Sigmoid colon (tissue), 7 donors: ENCODE results near the gene GOT1. TPM values are rescaled to one million over a fixed set of nuclear protein-coding genes. Genes with fewer than 3 reads are reported as not detected.

Experiments used
- DNase-seq: peaks from one replicate; pipeline ENCODE4 v3.0.0-alpha.2; 2019
- H3K27ac ChIP-seq, 4 donors: fragments of 200-600 bp; sonication (generic); one replicate each; pipeline ENCODE4 v1.5.1; 2016 to 2019; ENCODE audit warnings: mild to moderate bottlenecking in 1 of 4
- H3K27me3 ChIP-seq, 3 donors: fragments of 200-600 bp; sonication (generic); one replicate each; pipeline ENCODE4 v1.5.1; 2019; ENCODE audit warnings: mild to moderate bottlenecking in 1 of 3
- H3K36me3 ChIP-seq, 4 donors: fragments of 200-600 bp; sonication (generic); one replicate each; pipeline ENCODE4 v1.5.1; 2016 to 2019
- H3K4me1 ChIP-seq, 4 donors: fragments of 200-600 bp; sonication (generic); one replicate each; pipeline ENCODE4 v1.5.1; 2017 to 2019
- H3K4me3 ChIP-seq, 4 donors: fragments of 200-600 bp; sonication (generic); one replicate each; pipeline ENCODE4 v1.5.1; 2017 to 2019; ENCODE audit warnings: mild to moderate bottlenecking in 2 of 4, moderate library complexity in 1 of 4
- H3K9me3 ChIP-seq, 4 donors: fragments of 200-600 bp in 3 of 4; sonication (generic) in 3 of 4; one replicate each; pipeline versions ENCODE4 v1.5.1 to v1.6.1; 2013 to 2019
- CTCF ChIP-seq, 4 experiments: fragments of 450-650 bp in 3 of 4; fragments of 200-600 bp in 1 of 4; IDR thresholded peaks; one replicate each; pipeline ENCODE4 v1.5.1; 2016 to 2019; ENCODE audit warnings: antibody characterized with exemption in 4 of 4, mild to moderate bottlenecking in 3 of 4, moderate library complexity in 2 of 4
- EP300 ChIP-seq, 4 donors: sonication (generic); formaldehyde crosslinking; IDR thresholded peaks; one replicate each; pipeline ENCODE4 v1.6.1; 2017; ENCODE audit warnings: antibody characterized with exemption in 4 of 4
- POLR2A ChIP-seq, 2 donors: fragments of 450-650 bp; IDR thresholded peaks; one replicate each; pipeline ENCODE4 v1.6.1; 2016; ENCODE audit warnings: antibody characterized with exemption in 2 of 2, mild to moderate bottlenecking in 2 of 2, moderate library complexity in 2 of 2
- POLR2AphosphoS5 ChIP-seq, 4 donors: sonication (generic); formaldehyde crosslinking; IDR thresholded peaks; one replicate each; pipeline ENCODE4 v1.6.1; 2017; ENCODE audit warnings: antibody characterized with exemption in 4 of 4
- WGBS, 2 donors: extraction: QIAGEN DNeasy Blood & Tissue Kit; methylation state at CpG; one replicate each; pipeline ENCODE4 v1.1.7; 2013; 5-methylcytosine and 5-hydroxymethylcytosine counted together
- intact Hi-C: fragments of 100-400 bp; cut with DNase I; formaldehyde crosslinking; loops from one replicate; pipeline ENCODE4 v1.15.1; 2023
- polyA plus RNA-seq, 3 donors: library from polyadenylated mRNA; stranded (reverse); fragments of 200-250 nt; gene quantifications; one replicate each; pipeline ENCODE4 v1.2.3, GENCODE V29; 2013
- total RNA-seq, 4 donors: library from RNA; depleted of rRNA; stranded (reverse); fragments of >200 nt; gene quantifications; one replicate each; pipeline ENCODE4 v1.1.0, GENCODE V29; 2016
- donor health status: healthy with polysubstance abuse.
- donor health status: Bipolar disorder and iron deficiency.
- donor health status: healthy.

The GOT1 gene
- total and polyA plus RNA-seq, 7 donors: 13.4 to 73.5 (median 29.6) TPM

DNA sequence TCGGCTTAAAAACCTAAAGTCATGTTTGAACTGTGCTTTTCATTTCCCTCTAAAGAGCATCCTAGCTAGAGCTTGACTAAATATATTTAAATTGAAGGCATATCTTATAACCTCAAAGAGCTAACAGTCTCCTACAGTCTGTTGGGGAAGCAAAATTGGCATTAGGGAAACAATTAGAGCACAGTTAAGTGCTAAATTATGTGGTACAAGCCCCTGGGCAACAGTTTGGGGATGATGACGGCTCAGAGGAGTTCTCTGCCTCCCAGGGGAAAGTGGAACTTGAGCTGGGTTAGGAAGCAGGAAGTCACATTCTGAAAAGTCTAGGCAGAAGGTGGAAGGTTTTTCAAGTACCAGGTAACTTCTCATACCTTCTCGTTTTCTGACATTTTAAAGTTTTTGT, 18.6 kb upstream of the GOT1 start:
- DNase-seq: no peak
- H3K27me3 ChIP-seq: no peaks in the 10 kb centered on the region
- intact Hi-C loops: no loop called here
- no peaks in the 10 kb centered on the region for H3K9me3 ChIP-seq
- no peak for TF ChIP-seq POLR2A (IDR thresholded peaks at IDR 0.05)
- no peak for TF ChIP-seq CTCF (IDR thresholded peaks at IDR 0.05)
- no peak for TF ChIP-seq POLR2AphosphoS5 (IDR thresholded peaks at IDR 0.05)
- no peak for TF ChIP-seq EP300 (IDR thresholded peaks at IDR 0.05)
- peaks cover 0 to 31% (median 13%) of the 10 kb centered on the region in 4 donors for H3K4me1 ChIP-seq
- H3K36me3 ChIP-seq: no peaks in the 10 kb centered on the region
- H3K4me3 ChIP-seq: no peak overlapping the region
- H3K27ac ChIP-seq: no peak overlapping the region
- WGBS, 2 donors: 76 to 78% methylated on average over 3 of the region's 3 CpGs

DNA sequence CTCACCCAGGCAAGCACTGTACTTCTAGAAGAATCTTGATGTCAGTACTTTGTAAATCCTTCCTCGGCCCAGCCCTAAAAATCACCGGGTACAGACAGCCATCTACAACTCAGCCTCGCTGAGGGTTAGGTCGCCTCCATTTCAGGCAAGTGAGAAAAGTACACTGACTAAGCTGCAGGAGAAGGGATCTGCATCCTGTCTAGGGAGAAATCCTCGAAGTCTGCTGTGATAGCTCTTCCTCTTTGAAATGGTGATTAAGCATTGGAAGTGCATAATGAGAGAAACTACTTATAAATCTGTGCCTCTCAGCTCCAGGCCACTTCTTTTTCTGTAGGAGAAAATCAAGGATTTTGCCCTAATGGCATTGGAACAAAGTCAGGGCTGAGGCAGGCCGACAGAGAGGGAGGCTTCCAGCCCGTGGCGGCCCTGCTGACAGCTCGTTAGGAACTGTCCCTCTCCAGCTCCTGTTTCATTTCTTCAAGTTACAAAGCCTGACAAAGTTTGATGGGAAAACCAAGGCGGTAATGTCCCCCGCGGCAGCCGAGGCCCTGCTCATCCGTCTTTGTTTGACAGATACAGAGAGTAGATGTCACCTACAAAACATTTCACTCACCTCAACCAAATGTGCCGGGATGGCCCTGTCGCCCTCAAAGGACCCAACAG, 14.1 kb upstream of the GOT1 start:
- no peaks in the 10 kb centered on the region for H3K27me3 ChIP-seq
- no peak for DNase-seq
- intact Hi-C loops: no loop called here
- TF ChIP-seq EP300 (IDR thresholded peaks at IDR 0.05) (no peak), CTCF (IDR thresholded peaks at IDR 0.05) (no peak), POLR2AphosphoS5 (IDR thresholded peaks at IDR 0.05) (no peak), POLR2A (IDR thresholded peaks at IDR 0.05) (no peak)
- peak overlapping the region in 2 of 4 donors; percentile 15 to 48 for H3K27ac ChIP-seq
- H3K9me3 ChIP-seq: no peaks in the 10 kb centered on the region
- whole genome bisulfite sequencing, 2 donors: 67 to 78% methylated on average over 16 of the region's 16 CpGs
- no peak overlapping the region for H3K4me3 ChIP-seq
- no peaks in the 10 kb centered on the region for H3K36me3 ChIP-seq
- H3K4me1 ChIP-seq: peaks cover 0 to 27% (median 16%) of the 10 kb centered on the region in 4 donors

- intact Hi-C loops: no loop called here
- no peak for TF ChIP-seq POLR2A (IDR thresholded peaks at IDR 0.05)
- TF ChIP-seq CTCF (IDR thresholded peaks at IDR 0.05): no peak
- TF ChIP-seq POLR2AphosphoS5 (IDR thresholded peaks at IDR 0.05): no peak
- TF ChIP-seq EP300 (IDR thresholded peaks at IDR 0.05): no peak
- Histone ChIP-seq H3K36me3 (no peaks in the 10 kb centered on the region), H3K9me3 (no peaks in the 10 kb centered on the region), H3K4me3 (no peak overlapping the region), H3K27me3 (no peaks in the 10 kb centered on the region), H3K27ac (no peak overlapping the region), H3K4me1 (peaks cover 0 to 27% (median 16%) of the 10 kb centered on the region in 4 donors)
- 67 to 73% methylated on average over 3 of the region's 3 CpGs for WGBS, 2 donors
- DNase-seq: no peak
Measured at GRCh38 chr10:99443500-99443899, 13.1 kb upstream of the GOT1 start.

- Histone ChIP-seq H3K4me3 (no peak overlapping the region), H3K4me1 (peaks cover 0 to 24% (median 16%) of the 10 kb centered on the region in 4 donors), H3K27ac (no peak overlapping the region), H3K36me3 (no peaks in the 10 kb centered on the region), H3K9me3 (no peaks in the 10 kb centered on the region), H3K27me3 (no peaks in the 10 kb centered on the region)
- DNase-seq: no peak
- TF ChIP-seq POLR2AphosphoS5 (IDR thresholded peaks at IDR 0.05) (no peak), CTCF (IDR thresholded peaks at IDR 0.05) (no peak)
- WGBS, 2 donors: 90 to 91% methylated on average over 5 of the region's 5 CpGs
- intact Hi-C loops: no loop called here
Measured at GRCh38 chr10:99442394-99442793, 12.0 kb upstream of the GOT1 start.

DNA sequence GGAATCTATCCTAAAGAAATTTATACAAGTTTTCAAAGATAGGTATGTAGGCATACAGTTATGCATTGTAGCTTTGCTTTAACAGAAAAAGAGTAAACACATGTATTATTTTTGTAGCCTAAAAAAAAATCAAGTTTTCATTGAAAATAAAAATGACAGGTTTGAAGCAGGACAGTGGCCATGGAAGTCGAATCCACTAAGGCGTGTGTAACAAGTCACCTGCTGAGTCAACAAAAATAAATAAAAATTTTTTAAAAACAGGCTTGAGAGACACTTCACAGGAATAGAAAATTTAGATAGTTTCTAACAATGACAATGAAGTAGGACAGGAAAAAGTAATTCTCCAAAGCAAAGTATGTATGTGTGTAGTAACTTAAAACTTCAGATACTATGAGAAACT, 8.5 kb upstream of the GOT1 start:
- intact Hi-C loops: no loop called here
- H3K36me3 ChIP-seq: peaks cover 0 to 3% (median 0%) of the 10 kb centered on the region in 4 donors
- WGBS, 2 donors: 91 to 93% methylated on average over 2 of the region's 2 CpGs
- H3K4me1 ChIP-seq: peaks cover 0 to 41% (median 23%) of the 10 kb centered on the region in 4 donors
- H3K9me3 ChIP-seq: no peaks in the 10 kb centered on the region
- no peak overlapping the region for H3K27ac ChIP-seq
- H3K4me3 ChIP-seq: no peak overlapping the region
- no peak for DNase-seq
- no peak for TF ChIP-seq CTCF (IDR thresholded peaks at IDR 0.05)
- no peak for TF ChIP-seq EP300 (IDR thresholded peaks at IDR 0.05)
- TF ChIP-seq POLR2A (IDR thresholded peaks at IDR 0.05): no peak
- no peak for TF ChIP-seq POLR2AphosphoS5 (IDR thresholded peaks at IDR 0.05)
- no peaks in the 10 kb centered on the region for H3K27me3 ChIP-seq
